ENCODE data around the gene ANKRD40CL. TPM values are rescaled to one million over a fixed set of nuclear protein-coding genes. Genes with fewer than 3 reads are reported as not detected.
A peak's percentile ranks its signal among the peaks of the same experiment; 100 is the strongest.
"Not testable (repeated sequence)": the region's sequence is repeated elsewhere in the genome, so short reads cannot be mapped to it uniquely, and the experiment has no call there.

ANKRD40CL gene
- polyA plus RNA-seq, 1 of the 3 experiments (the other 2 are of a cell fraction), result not detected

DNA sequence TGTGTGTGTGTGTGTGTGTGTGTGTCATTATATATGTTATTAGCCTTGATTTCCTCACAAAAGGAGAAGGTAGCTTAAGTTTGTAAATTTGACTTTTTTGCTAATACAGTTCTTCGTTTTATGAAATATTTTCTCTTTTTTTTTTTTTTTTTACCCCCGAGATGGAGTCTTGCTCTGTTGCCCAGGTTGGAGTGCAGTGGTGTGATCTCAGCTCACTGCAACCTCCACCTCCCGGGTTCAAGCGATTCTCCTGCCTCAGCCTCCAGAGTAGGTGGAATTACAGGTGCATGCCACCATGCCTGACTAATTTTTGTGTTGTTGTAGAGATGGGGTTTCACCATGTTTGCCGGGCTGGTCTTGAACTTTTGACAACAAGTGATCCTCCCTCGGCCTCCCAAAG is 42.7 kb downstream of the ANKRD40CL start:
- H3K27ac ChIP-seq (ENCODE audit: low read depth in 2 of 2, low read length in 1 of 2); DNase-seq; H3K9me2 ChIP-seq; H3K4me3 ChIP-seq (ENCODE audit: low read depth in 2 of 2, low read length in 1 of 2); H3K4me2 ChIP-seq; H3K36me3 ChIP-seq (replicated peaks in 1 of 2; ENCODE audit: control insufficient read depth in 1 of 2, insufficient read depth in 2 of 2, low read length in 1 of 2); H2AFZ ChIP-seq (ENCODE audit: low read depth); H3K9me3 ChIP-seq; H3K9ac ChIP-seq; H3K27me3 ChIP-seq (ENCODE audit: insufficient read depth): not testable (repeated sequence)
- ChIA-PET POLR2A (interaction anchor here (0.6 kb wide), 1 partner anchor 167 kb away, joined by 3 read pairs; no protein-coding TSS in a partner anchor), CTCF (interaction anchor here (0.8 kb wide), 1 partner anchor 58 kb away, joined by 4 read pairs; no protein-coding TSS in a partner anchor)
- Histone ChIP-seq H4K20me1 (ENCODE audit: insufficient read depth) (peaks cover 99% of the 10 kb centered on the region), H3F3A (replicated peaks; ENCODE audit: insufficient read depth) (peaks cover 11% of the 10 kb centered on the region), H3K79me2 (ENCODE audit: insufficient read depth) (peaks cover 100% of the 10 kb centered on the region), H3K4me1 (ENCODE audit: control insufficient read depth in 1 of 2, insufficient read depth in 2 of 2, low read depth in 1 of 2, low read length in 1 of 2) (peaks cover 11% of the 10 kb centered on the region in 2 experiments; a peak in 3 of 4 replicates)
- WGBS (ENCODE audit: low lambda C conversion rate), result 96% methylated on average over 6 of the region's 6 CpGs

DNA sequence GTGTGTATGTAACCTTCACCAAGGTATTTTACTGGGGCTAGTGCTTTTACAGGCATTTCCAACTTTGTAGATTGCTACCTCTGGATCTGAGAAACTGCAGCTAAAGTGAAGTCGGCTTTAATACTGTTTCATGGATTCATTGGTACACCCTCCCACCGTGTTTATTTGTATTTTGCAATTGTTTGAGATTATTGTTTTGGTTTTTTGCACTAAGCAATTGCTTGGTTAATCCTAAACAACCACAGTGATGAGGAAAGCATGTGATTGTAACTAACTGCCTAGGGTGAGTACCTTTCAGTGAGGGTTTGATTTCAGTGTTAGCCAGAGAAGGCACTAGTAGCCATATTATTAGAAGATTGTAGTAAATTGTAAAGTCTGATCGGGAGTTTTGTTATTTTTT is 44.6 kb downstream of the ANKRD40CL start:
- WGBS (ENCODE audit: low lambda C conversion rate), result 34% methylated on average over 3 of the region's 3 CpGs
- H3F3A ChIP-seq (replicated peaks; ENCODE audit: insufficient read depth), result peaks cover 13% of the 10 kb centered on the region
- POLR2A ChIA-PET, result no interaction called here

DNA sequence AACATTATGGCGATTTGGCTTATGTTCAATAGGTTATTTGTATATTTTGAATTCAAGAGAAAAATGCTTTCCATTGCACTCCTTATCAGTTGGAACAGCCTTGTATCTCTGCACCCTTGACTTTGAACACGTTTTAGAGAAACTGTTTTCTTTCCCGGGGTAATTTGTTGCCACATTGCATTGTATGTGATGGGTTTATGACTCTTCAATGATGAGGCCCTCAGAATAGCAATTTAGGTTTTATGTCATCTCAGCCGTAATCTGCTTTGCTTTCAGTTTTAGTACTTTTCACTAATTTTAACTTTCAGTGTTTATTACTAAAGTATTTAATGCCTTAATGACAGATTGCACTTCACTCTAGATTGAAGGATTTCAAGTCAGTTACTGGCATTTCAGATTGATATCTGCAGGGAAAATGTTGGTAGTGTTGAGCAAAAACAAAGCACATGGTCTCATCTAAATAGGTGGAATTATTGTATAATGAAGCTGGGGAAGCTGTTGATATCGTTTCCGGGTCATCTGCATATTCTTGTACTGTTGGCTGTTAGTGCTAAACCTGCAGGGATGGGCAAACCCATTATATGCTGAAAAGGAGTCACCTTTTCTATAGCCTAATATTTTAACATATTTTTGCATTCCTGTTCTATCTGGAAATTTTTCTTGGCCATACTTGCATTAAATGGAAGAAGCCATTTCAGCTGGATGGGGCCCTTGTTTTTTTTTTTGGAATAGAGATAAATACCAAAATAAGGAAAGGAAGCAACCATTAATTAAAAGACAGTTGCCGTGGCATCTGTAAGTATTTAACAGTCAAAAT is 45.9 kb downstream of the ANKRD40CL start:
- H3K27ac ChIP-seq (ENCODE audit: low read depth in 2 of 2, low read length in 1 of 2), result peak overlapping the region; percentile 9 to 98; a peak in 2 of 4 replicates
- ChIA-PET POLR2A (no interaction called here), CTCF (interaction anchor here (0.6 to 1.6 kb wide), 3 partner anchors 19 to 91 kb away, joined by 3 to 5 read pairs (median 4); no protein-coding TSS in a partner anchor)
- peak overlapping the region; percentile 72 for H3K4me2 ChIP-seq
- H3K9me3 ChIP-seq, result no peaks in the 10 kb centered on the region
- TF ChIP-seq GABPA (IDR thresholded peaks at IDR 0.05; ENCODE audit: low read depth) (peak; percentile 74), FOSL2 (IDR thresholded peaks at IDR 0.05; ENCODE audit: borderline replicate concordance, low read depth) (no peak), CHD2 (IDR thresholded peaks at IDR 0.05; ENCODE audit: low read length, partially characterized antibody) (no peak), MXI1 (IDR thresholded peaks at IDR 0.05; ENCODE audit: low read depth, low read length) (peak; percentile 91)
- no peaks in the 10 kb centered on the region for H3K27me3 ChIP-seq (ENCODE audit: insufficient read depth)
- peak; percentile 56 for DNase-seq
- H3F3A ChIP-seq (replicated peaks; ENCODE audit: insufficient read depth), result peaks cover 13% of the 10 kb centered on the region
- H3K36me3 ChIP-seq (replicated peaks in 1 of 2; ENCODE audit: control insufficient read depth in 1 of 2, insufficient read depth in 2 of 2, low read length in 1 of 2), result peaks cover 2 to 8% of the 10 kb centered on the region in 2 experiments
- H3K4me3 ChIP-seq (ENCODE audit: low read depth in 2 of 2, low read length in 1 of 2), result peak overlapping the region; percentile 68 to 86
- peaks cover 4 to 6% of the 10 kb centered on the region in 2 experiments; a peak in 2 of 4 replicates for H3K4me1 ChIP-seq (ENCODE audit: control insufficient read depth in 1 of 2, insufficient read depth in 2 of 2, low read depth in 1 of 2, low read length in 1 of 2)
- peaks cover 70% of the 10 kb centered on the region for H3K79me2 ChIP-seq (ENCODE audit: insufficient read depth)
- H4K20me1 ChIP-seq (ENCODE audit: insufficient read depth), result peaks cover 67% of the 10 kb centered on the region
- 10% methylated on average over 7 of the region's 7 CpGs for WGBS (ENCODE audit: low lambda C conversion rate)
- peak overlapping the region; percentile 95 for H3K9ac ChIP-seq
- H3K9me2 ChIP-seq, result no peaks in the 10 kb centered on the region
- no peak overlapping the region for H2AFZ ChIP-seq (ENCODE audit: low read depth)

More for the DNA sequence above, 44.6 kb downstream of the ANKRD40CL start:
- Histone ChIP-seq H3K9me2 (no peaks in the 10 kb centered on the region), H4K20me1 (ENCODE audit: insufficient read depth) (peaks cover 81% of the 10 kb centered on the region), H3K9ac (no peak overlapping the region), H2AFZ (ENCODE audit: low read depth) (no peak overlapping the region), H3K27ac (ENCODE audit: low read depth in 2 of 2, low read length in 1 of 2) (no peak overlapping the region), H3K4me1 (ENCODE audit: control insufficient read depth in 1 of 2, insufficient read depth in 2 of 2, low read depth in 1 of 2, low read length in 1 of 2) (peaks cover 8% of the 10 kb centered on the region in 2 experiments; a peak in 2 of 4 replicates), H3K27me3 (ENCODE audit: insufficient read depth) (no peaks in the 10 kb centered on the region), H3K79me2 (ENCODE audit: insufficient read depth) (peaks cover 83% of the 10 kb centered on the region), H3K4me3 (ENCODE audit: low read depth in 2 of 2, low read length in 1 of 2) (peak overlapping the region in 1 of 2 experiments; percentile 2; a peak in 1 of 4 replicates), H3K9me3 (no peaks in the 10 kb centered on the region), H3K4me2 (peak overlapping the region; percentile 72), H3K36me3 (replicated peaks in 1 of 2; ENCODE audit: control insufficient read depth in 1 of 2, insufficient read depth in 2 of 2, low read length in 1 of 2) (peaks cover 2 to 8% of the 10 kb centered on the region in 2 experiments)
- DNase-seq, result no peak
- CTCF ChIA-PET, result interaction anchor here (1.6 kb wide), 1 partner anchor 93 kb away, joined by 4 read pairs; no protein-coding TSS in a partner anchor
- TF ChIP-seq RCOR1 (IDR thresholded peaks at IDR 0.05; ENCODE audit: low read length), result no peak
- no peak for TF ChIP-seq JUND (IDR thresholded peaks at IDR 0.05)
- no peak for TF ChIP-seq MEF2A (IDR thresholded peaks at IDR 0.05; ENCODE audit: borderline replicate concordance, low read depth)
- no peak for TF ChIP-seq ELF1 (IDR thresholded peaks at IDR 0.05)
- no peak for TF ChIP-seq RXRA (IDR thresholded peaks at IDR 0.05; ENCODE audit: borderline replicate concordance, low read depth)
- no peak for TF ChIP-seq FOXM1 (IDR thresholded peaks at IDR 0.05; ENCODE audit: low read depth)
- TF ChIP-seq GATA2 (CRISPR knock-in tag; IDR thresholded peaks at IDR 0.05), result no peak
- TF ChIP-seq MXI1 (IDR thresholded peaks at IDR 0.05; ENCODE audit: low read depth, low read length), result no peak
